ENCODE measurements around the gene ADAT3. TPM values are rescaled to one million over a fixed set of nuclear protein-coding genes. Genes with fewer than 3 reads are reported as not detected.
A peak's percentile ranks its signal among the peaks of the same experiment; 100 is the strongest.

Gene ADAT3
- polyA plus RNA-seq, 1 donor from 2014 or later: 7.4 TPM

DNA sequence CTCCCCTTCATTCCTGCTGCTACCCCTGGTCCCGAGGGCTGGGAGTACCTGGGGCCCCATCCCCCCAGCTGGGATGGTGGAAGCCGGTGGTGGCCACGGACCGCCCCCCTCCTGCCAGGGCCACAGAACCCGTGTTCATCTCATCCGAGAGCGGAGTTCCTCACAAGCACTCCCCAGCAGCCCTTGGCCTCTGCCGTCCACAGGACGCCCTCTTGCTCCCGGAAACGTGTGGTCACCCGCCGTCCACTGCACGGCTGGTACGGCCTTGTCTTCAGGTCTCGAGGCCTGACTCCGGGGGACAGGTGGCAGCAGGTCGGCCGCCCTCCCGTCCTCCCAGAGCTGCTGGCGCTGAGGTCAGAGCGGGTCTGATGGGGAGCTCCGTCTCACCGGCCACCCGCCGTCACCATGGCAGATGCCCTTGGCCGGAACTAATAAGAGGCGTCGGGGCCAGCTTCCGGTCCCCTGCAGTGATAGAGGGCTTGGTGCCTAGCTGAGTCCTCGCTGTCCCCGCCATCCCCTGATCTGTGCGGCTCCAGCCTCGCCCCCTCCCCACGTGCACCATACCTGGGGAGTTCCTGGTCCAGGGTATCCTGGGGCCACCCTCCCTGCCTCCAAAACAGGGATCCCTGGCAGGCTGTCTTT lies 19.2 kb downstream of the ADAT3 start:
- Mint-ChIP-seq H3K4me1 (peaks cover 0 to 17% (median 5%) of the 10 kb centered on the region in 3 donors), H3K9me3 (no peaks in the 10 kb centered on the region), H3K36me3 (no peaks in the 10 kb centered on the region), H3K27me3 (no peaks in the 10 kb centered on the region), H3K27ac (peak overlapping the region in 1 of 3 donors; percentile 4), H3K4me3 (no peak overlapping the region)

DNA sequence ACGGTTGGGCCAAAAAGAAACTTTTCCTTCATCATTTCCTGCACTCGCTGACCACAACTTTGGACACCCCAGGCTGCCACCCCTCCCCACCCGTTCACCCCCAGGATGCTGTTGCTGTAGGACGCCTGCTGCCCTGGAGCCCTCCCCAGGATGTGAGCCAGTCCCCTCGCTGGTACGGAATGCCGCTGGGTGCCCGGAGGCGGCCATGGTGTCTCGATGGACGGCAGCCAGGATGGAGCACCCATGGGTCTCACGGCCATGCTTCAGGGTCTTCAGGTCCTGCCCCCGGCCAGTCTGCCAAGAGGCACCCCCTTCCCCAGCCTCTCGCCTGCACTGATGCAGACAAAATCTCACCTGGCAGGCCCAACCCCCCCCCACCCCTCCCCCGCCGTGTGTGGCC lies 20.3 kb downstream of the ADAT3 start:
- Mint-ChIP-seq H3K4me3 (no peak overlapping the region), H3K36me3 (no peaks in the 10 kb centered on the region), H3K4me1 (peaks cover 0 to 22% (median 7%) of the 10 kb centered on the region in 3 donors), H3K27ac (peak overlapping the region in 1 of 3 donors; percentile 39), H3K9me3 (no peaks in the 10 kb centered on the region), H3K27me3 (peaks cover 2% of the 10 kb centered on the region)

DNA sequence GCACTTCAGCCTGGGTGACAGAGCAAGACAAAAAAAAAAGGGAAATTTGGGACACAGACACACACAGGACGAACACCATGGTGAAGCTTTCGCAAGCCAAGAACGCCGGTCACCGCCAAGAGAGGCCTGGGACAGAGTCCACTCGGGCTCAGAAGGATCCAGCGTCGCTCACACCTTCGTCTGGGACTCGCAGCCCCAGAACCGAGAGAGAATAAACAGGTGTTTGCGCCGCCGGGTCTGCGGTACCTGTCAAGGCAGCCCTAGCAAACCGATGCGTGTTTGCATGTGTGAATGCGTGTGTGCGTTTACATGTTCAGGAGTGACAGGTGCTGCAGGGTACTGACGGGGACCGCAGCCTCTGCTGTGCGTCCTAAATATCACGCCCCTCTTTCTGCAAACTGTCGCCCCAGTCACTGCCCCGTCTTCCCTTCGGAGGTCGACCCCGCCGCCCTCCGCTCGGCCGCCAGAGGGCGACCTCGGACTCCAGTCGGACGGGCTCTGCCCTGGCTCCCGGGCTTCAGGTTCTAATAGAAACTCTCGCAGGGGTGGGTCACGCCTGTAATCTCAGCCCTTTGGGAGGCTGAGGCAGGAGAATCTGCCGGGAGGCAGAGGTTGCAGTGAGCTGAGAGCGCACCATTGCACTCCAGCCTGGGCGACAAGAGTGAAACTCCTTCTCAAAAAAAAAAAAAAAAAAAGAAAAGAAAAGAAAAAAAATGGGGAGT lies 24.0 kb downstream of the ADAT3 start:
- Mint-ChIP-seq H3K4me1 (peaks cover 14 to 29% (median 23%) of the 10 kb centered on the region in 3 donors), H3K36me3 (no peaks in the 10 kb centered on the region), H3K9me3 (no peaks in the 10 kb centered on the region), H3K27me3 (peaks cover 2% of the 10 kb centered on the region), H3K27ac (peak overlapping the region; percentile 69 to 81 (median 76)), H3K4me3 (peak overlapping the region; percentile 54 to 94 (median 84))

- peak overlapping the region in 1 of 4 donors; percentile 55 for H3K4me3 Mint-ChIP-seq
- peaks cover 21 to 32% (median 31%) of the 10 kb centered on the region in 3 donors for H3K4me1 Mint-ChIP-seq
- peaks cover 0 to 3% (median 0%) of the 10 kb centered on the region in 3 donors for H3K9me3 Mint-ChIP-seq
- peak overlapping the region in 2 of 3 donors; percentile 23 to 66 for H3K27ac Mint-ChIP-seq
- peaks cover 2% of the 10 kb centered on the region for H3K27me3 Mint-ChIP-seq
- peaks cover under 1% of the 10 kb centered on the region for H3K36me3 Mint-ChIP-seq
Measured at GRCh38 chr19:1931445-1931844, 26.2 kb downstream of the ADAT3 start.

GRCh38 chr19:1932395-1932794 lies 27.2 kb downstream of the ADAT3 start:
- H3K4me1 Mint-ChIP-seq: peaks cover 21 to 36% (median 31%) of the 10 kb centered on the region in 3 donors
- peak overlapping the region; percentile 76 to 89 (median 84) for H3K27ac Mint-ChIP-seq
- H3K9me3 Mint-ChIP-seq: peaks cover 0 to 3% (median 0%) of the 10 kb centered on the region in 3 donors
- peaks cover 2% of the 10 kb centered on the region for H3K27me3 Mint-ChIP-seq
- H3K4me3 Mint-ChIP-seq: peak overlapping the region in 3 of 4 donors; percentile 48 to 89 (median 72)
- H3K36me3 Mint-ChIP-seq: peaks cover 4% of the 10 kb centered on the region

- peak overlapping the region; percentile 51 to 83 (median 74) for H3K4me3 Mint-ChIP-seq
Measured at GRCh38 chr19:1933244-1933643, 28.0 kb downstream of the ADAT3 start.

GRCh38 chr19:1933942-1934341 lies 28.7 kb downstream of the ADAT3 start:
- Mint-ChIP-seq H3K4me3 (peak overlapping the region; percentile 31 to 44 (median 39)), H3K27ac (peak overlapping the region in 2 of 3 donors; percentile 60 to 84), H3K36me3 (peaks cover 4% of the 10 kb centered on the region), H3K4me1 (peaks cover 21 to 32% (median 30%) of the 10 kb centered on the region in 3 donors), H3K9me3 (peaks cover 0 to 3% (median 0%) of the 10 kb centered on the region in 3 donors), H3K27me3 (peaks cover 2% of the 10 kb centered on the region)

More at GRCh38 chr19:1933244-1933643, 28.0 kb downstream of the ADAT3 start:
- Mint-ChIP-seq H3K4me1 (peaks cover 21 to 32% (median 30%) of the 10 kb centered on the region in 3 donors), H3K27ac (peak overlapping the region; percentile 84 to 96 (median 89)), H3K27me3 (peaks cover 2% of the 10 kb centered on the region), H3K9me3 (peaks cover 0 to 3% (median 0%) of the 10 kb centered on the region in 3 donors), H3K36me3 (peaks cover 4% of the 10 kb centered on the region)

- Mint-ChIP-seq H3K36me3 (peaks cover 4% of the 10 kb centered on the region), H3K27ac (peak overlapping the region in 2 of 3 donors; percentile 63 to 84), H3K9me3 (peaks cover 0 to 3% (median 0%) of the 10 kb centered on the region in 3 donors), H3K4me3 (peak overlapping the region in 2 of 4 donors; percentile 52 to 55), H3K4me1 (peaks cover 30 to 31% (median 31%) of the 10 kb centered on the region in 3 donors), H3K27me3 (no peaks in the 10 kb centered on the region)
Measured at GRCh38 chr19:1935484-1936208, 30.4 kb downstream of the ADAT3 start.

GRCh38 chr19:1936430-1936829 lies 31.2 kb downstream of the ADAT3 start:
- Mint-ChIP-seq H3K36me3 (peaks cover 4% of the 10 kb centered on the region), H3K9me3 (peaks cover 0 to 3% (median 0%) of the 10 kb centered on the region in 3 donors), H3K27ac (peak overlapping the region; percentile 19 to 67 (median 21)), H3K27me3 (no peaks in the 10 kb centered on the region), H3K4me3 (peak overlapping the region in 3 of 4 donors; percentile 3 to 70 (median 21)), H3K4me1 (peaks cover 30 to 31% (median 31%) of the 10 kb centered on the region in 3 donors)

GRCh38 chr19:1936916-1937610 lies 31.9 kb downstream of the ADAT3 start:
- Mint-ChIP-seq H3K4me1 (peaks cover 27 to 31% (median 30%) of the 10 kb centered on the region in 3 donors), H3K4me3 (peak overlapping the region in 1 of 4 donors; percentile 68), H3K27me3 (no peaks in the 10 kb centered on the region), H3K27ac (peak overlapping the region in 2 of 3 donors; percentile 21 to 83), H3K36me3 (peaks cover 4% of the 10 kb centered on the region), H3K9me3 (peaks cover 0 to 3% (median 0%) of the 10 kb centered on the region in 3 donors)

- H3K4me1 Mint-ChIP-seq: peaks cover 24 to 31% (median 28%) of the 10 kb centered on the region in 3 donors
- H3K4me3 Mint-ChIP-seq: peak overlapping the region in 3 of 4 donors; percentile 28 to 68 (median 55)
- H3K27ac Mint-ChIP-seq: peak overlapping the region in 2 of 3 donors; percentile 64 to 83
- peaks cover 0 to 3% (median 0%) of the 10 kb centered on the region in 3 donors for H3K9me3 Mint-ChIP-seq
- H3K27me3 Mint-ChIP-seq: no peaks in the 10 kb centered on the region
- peaks cover 4% of the 10 kb centered on the region for H3K36me3 Mint-ChIP-seq
Measured at GRCh38 chr19:1938071-1938470, 32.9 kb downstream of the ADAT3 start.

DNA sequence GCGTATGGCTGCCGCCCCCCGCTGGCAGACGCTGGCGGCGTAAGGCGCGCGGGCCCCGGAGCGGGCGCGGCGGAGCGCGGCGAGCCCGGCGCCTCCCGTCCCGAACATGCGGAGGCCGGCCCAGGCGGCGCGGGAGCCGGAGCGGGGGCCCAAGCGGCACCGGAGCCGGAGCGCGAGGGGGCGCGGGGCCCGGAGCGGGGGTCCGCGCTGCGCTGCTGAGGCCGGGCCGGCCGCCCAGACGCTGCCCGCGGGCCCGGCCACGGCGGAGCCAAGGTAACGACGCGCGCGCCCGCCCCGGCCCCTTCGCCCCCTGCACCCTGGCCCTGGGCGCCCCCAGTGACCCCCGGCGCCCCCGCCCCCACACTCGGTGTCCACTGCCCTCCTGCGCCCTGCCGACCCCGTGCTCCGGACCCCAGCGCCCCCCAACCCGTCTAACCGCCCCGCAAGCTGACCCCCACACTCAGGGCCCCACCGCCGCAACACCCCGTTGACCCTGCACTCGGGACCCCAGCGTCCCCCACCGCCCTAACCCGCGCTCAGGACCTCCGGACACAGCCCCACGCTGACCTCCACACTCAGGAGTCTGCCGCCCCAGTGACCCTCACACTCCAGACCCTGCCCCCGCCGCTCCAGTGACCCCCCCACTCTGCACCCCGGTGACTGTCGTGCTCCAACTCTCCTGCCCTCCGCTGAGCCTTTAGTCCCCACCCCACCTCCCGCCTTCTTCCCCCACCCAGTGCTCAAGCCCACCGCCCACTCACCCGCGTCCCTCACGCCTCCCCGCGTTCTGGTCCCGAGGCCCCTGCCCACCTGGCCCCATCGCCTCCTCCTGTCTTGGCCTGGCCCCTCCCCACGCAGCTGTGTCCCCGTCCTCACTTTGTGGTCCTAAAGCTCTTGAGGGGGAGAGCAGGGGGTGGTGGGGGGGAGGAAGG lies 36.2 kb downstream of the ADAT3 start, which contains the start of gene CSNK1G2:
TSS of gene CSNK1G2 (plus strand) at position 27 of the 932 bp plus-strand sequence. CDS start 28,601 bp downstream, outside the sequence.
- Mint-ChIP-seq H3K4me1 (peaks cover 20 to 22% (median 22%) of the 10 kb centered on the region in 3 donors), H3K27me3 (no peaks in the 10 kb centered on the region), H3K9me3 (no peaks in the 10 kb centered on the region), H3K4me3 (peak within 1 kb of the TSS; percentile 96 to 99 (median 98)), H3K36me3 (peaks cover 3% of the 10 kb centered on the region), H3K27ac (peak within 1 kb of the TSS; percentile 99 to 100 (median 99))
